ENCODE measurements around the gene ZNF19.

DNA sequence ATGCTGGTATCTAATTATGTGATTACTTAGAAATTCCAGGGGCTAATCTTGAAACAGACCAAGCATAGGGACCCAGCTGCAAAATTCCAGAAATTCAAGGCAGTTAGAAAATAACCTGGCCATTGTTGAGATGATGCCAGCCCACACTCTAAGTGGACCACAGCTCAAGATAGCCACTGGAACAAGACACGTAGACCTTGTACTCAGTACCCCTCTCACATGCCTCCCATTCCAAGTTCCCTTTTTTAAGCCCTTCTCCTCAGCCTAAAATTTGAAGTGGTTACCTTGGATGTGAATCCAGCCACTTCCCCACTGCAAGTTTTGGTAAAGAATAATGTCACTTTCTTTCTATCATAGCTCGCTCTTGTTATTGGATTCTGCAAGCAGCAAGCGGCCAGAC, 4.1 kb upstream of the ZNF19 start:
- TF ChIP-seq, protein P1, sequence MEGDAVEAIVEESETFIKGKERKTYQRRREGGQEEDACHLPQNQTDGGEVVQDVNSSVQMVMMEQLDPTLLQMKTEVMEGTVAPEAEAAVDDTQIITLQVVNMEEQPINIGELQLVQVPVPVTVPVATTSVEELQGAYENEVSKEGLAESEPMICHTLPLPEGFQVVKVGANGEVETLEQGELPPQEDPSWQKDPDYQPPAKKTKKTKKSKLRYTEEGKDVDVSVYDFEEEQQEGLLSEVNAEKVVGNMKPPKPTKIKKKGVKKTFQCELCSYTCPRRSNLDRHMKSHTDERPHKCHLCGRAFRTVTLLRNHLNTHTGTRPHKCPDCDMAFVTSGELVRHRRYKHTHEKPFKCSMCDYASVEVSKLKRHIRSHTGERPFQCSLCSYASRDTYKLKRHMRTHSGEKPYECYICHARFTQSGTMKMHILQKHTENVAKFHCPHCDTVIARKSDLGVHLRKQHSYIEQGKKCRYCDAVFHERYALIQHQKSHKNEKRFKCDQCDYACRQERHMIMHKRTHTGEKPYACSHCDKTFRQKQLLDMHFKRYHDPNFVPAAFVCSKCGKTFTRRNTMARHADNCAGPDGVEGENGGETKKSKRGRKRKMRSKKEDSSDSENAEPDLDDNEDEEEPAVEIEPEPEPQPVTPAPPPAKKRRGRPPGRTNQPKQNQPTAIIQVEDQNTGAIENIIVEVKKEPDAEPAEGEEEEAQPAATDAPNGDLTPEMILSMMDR (IDR thresholded peaks at IDR 0.05; ENCODE audit: control extremely low read depth in 1 of 3, insufficient read depth in 1 of 3, low read depth in 1 of 3, low read length in 3 of 3): no peak
- TF ChIP-seq, protein P2, sequence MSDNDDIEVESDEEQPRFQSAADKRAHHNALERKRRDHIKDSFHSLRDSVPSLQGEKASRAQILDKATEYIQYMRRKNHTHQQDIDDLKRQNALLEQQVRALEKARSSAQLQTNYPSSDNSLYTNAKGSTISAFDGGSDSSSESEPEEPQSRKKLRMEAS (IDR thresholded peaks at IDR 0.05): no peak
- TF ChIP-seq TAF7 (optimal IDR thresholded peaks at IDR 0.05; ENCODE audit: borderline replicate concordance, low read depth, low read length) (no peak), POLR2A (IDR thresholded peaks at IDR 0.05; ENCODE audit: control extremely low read depth in 1 of 2, low read depth in 2 of 2, low read length in 2 of 2) (no peak), NRF1 (IDR thresholded peaks at IDR 0.05; ENCODE audit: low read depth, low read length) (no peak), EZH2 (IDR thresholded peaks at IDR 0.05; ENCODE audit: low read depth, low read length, severe bottlenecking) (no peak), SIRT6 (IDR thresholded peaks at IDR 0.05; ENCODE audit: low read length) (no peak), RFX5 (IDR thresholded peaks at IDR 0.05; ENCODE audit: borderline replicate concordance, low read depth, low read length) (no peak), BCL11A (IDR thresholded peaks at IDR 0.05; ENCODE audit: low read depth in 2 of 2, low read length in 2 of 2) (no peak), PHF8 (conservative IDR thresholded peaks at IDR 0.05; ENCODE audit: low read depth, low read length) (no peak), SP2 (IDR thresholded peaks at IDR 0.05; ENCODE audit: low read length) (no peak)

Data from H1 (cell line).